ENCODE measurements around the gene TPBGL. TPM values are rescaled to one million over a fixed set of nuclear protein-coding genes. Genes with fewer than 3 reads are reported as not detected.
A peak's percentile ranks its signal among the peaks of the same experiment; 100 is the strongest.
"Not testable (repeated sequence)": the region's sequence is repeated elsewhere in the genome, so short reads cannot be mapped to it uniquely, and the experiment has no call there.

TPBGL gene
- total and polyA plus RNA-seq, 4 donors, result 0.11 to 0.58 (median 0.33) TPM

- WGBS, 2 donors, result 87 to 93% methylated on average over 15 of the region's 15 CpGs
- H3K9me3 ChIP-seq (ENCODE audit: control insufficient read depth in 4 of 4, insufficient read depth in 3 of 4, low read length in 3 of 4), result no peaks in the 10 kb centered on the region
- H3K9ac ChIP-seq (ENCODE audit: insufficient read depth in 1 of 2, low read length in 2 of 2), result no peak overlapping the region
- ATAC-seq (ENCODE audit: insufficient read depth, low FRiP score), result peak; percentile 15
- DNase-seq, result no peak
- no peak overlapping the region for H3K4me3 ChIP-seq
- H3K27me3 ChIP-seq (ENCODE audit: control insufficient read depth in 3 of 3, insufficient read depth in 3 of 3, low read length in 2 of 3), result no peaks in the 10 kb centered on the region
- H3K36me3 ChIP-seq (ENCODE audit: control insufficient read depth in 4 of 4, insufficient read depth in 4 of 4, low read length in 4 of 4), result peaks cover 3 to 69% (median 46%) of the 10 kb centered on the region in 4 donors
- no peak for TF ChIP-seq CTCF (IDR thresholded peaks at IDR 0.05; ENCODE audit: control extremely low read depth, extremely low read depth)
- no peak overlapping the region for H3K27ac ChIP-seq (ENCODE audit: low read depth in 1 of 2, low read length in 1 of 2)
- H3K4me1 ChIP-seq (ENCODE audit: control insufficient read depth in 5 of 5, insufficient read depth in 5 of 5, low read length in 5 of 5), result no peaks in the 10 kb centered on the region
Measured at GRCh38 chr11:75273411-75274391, 33.1 kb downstream of the TPBGL start.

- not testable (repeated sequence) for H3K27ac ChIP-seq (ENCODE audit: low read depth in 1 of 2, low read length in 1 of 2); H3K4me1 ChIP-seq (ENCODE audit: control insufficient read depth in 5 of 5, insufficient read depth in 5 of 5, low read length in 5 of 5); H3K9me3 ChIP-seq (ENCODE audit: control insufficient read depth in 4 of 4, insufficient read depth in 3 of 4, low read length in 3 of 4); DNase-seq; ATAC-seq (ENCODE audit: insufficient read depth, low FRiP score); H3K9ac ChIP-seq (ENCODE audit: insufficient read depth in 1 of 2, low read length in 2 of 2); H3K4me3 ChIP-seq; H3K27me3 ChIP-seq (ENCODE audit: control insufficient read depth in 3 of 3, insufficient read depth in 3 of 3, low read length in 2 of 3)
- whole genome bisulfite sequencing, 2 donors, result 86 to 94% methylated on average over 3 of the region's 3 CpGs
- H3K36me3 ChIP-seq (ENCODE audit: control insufficient read depth in 4 of 4, insufficient read depth in 4 of 4, low read length in 4 of 4), result peaks cover 3 to 67% (median 46%) of the 10 kb centered on the region in 4 donors
Measured at GRCh38 chr11:75274716-75275115, 34.1 kb downstream of the TPBGL start.

GRCh38 chr11:75275581-75275980 is 35.0 kb downstream of the TPBGL start:
- no peak for ATAC-seq (ENCODE audit: insufficient read depth, low FRiP score)

More at GRCh38 chr11:75275581-75275980, 35.0 kb downstream of the TPBGL start:
- Histone ChIP-seq H3K27me3 (ENCODE audit: control insufficient read depth in 3 of 3, insufficient read depth in 3 of 3, low read length in 2 of 3) (no peaks in the 10 kb centered on the region), H3K27ac (ENCODE audit: low read depth in 1 of 2, low read length in 1 of 2) (no peak overlapping the region), H3K4me1 (ENCODE audit: control insufficient read depth in 5 of 5, insufficient read depth in 5 of 5, low read length in 5 of 5) (no peaks in the 10 kb centered on the region), H3K9ac (ENCODE audit: insufficient read depth in 1 of 2, low read length in 2 of 2) (no peak overlapping the region), H3K36me3 (ENCODE audit: control insufficient read depth in 4 of 4, insufficient read depth in 4 of 4, low read length in 4 of 4) (peaks cover 3 to 65% (median 46%) of the 10 kb centered on the region in 4 donors), H3K4me3 (no peak overlapping the region), H3K9me3 (ENCODE audit: control insufficient read depth in 4 of 4, insufficient read depth in 3 of 4, low read length in 3 of 4) (no peaks in the 10 kb centered on the region)
- no peak for TF ChIP-seq CTCF (IDR thresholded peaks at IDR 0.05; ENCODE audit: control extremely low read depth, extremely low read depth)
- peak in 1 of 3 donors; percentile 13 for DNase-seq
- WGBS, 2 donors, result 15 to 40% methylated on average over 6 of the region's 6 CpGs

Data from lung (tissue), 12 donors.